SJSA1 (cell line): ENCODE data around the gene OIP5. TPM values are rescaled to one million over a fixed set of nuclear protein-coding genes. Genes with fewer than 3 reads are reported as not detected.
A peak's percentile ranks its signal among the peaks of the same experiment; 100 is the strongest.

ENCODE experiments used
- DNase-seq, 2 experiments: peaks; one replicate each; pipeline ENCODE4 v3.0.0-alpha.2; 2015 to 2020; ENCODE audit warnings: low spot score in 2 of 2, low read depth in 1 of 2
- H3K27ac ChIP-seq: fragments of 250-450 bp; sonication (Bioruptor Pico); 2 replicates; pipeline ENCODE4 v1.5.1; 2020; ENCODE audit warnings: mild to moderate bottlenecking, moderate library complexity
- H3K27me3 ChIP-seq: fragments of 250-450 bp; sonication (Bioruptor Pico); replicated peaks from 2 replicates; pipeline ENCODE4 v1.5.1; 2020; ENCODE audit warnings: mild to moderate bottlenecking, moderate library complexity
- H3K36me3 ChIP-seq: fragments of 250-450 bp; sonication (Bioruptor Pico); 2 replicates; pipeline ENCODE4 v1.5.1; 2020; ENCODE audit warnings: mild to moderate bottlenecking
- H3K4me1 ChIP-seq: fragments of 250-450 bp; sonication (Bioruptor Pico); replicated peaks from 2 replicates; pipeline ENCODE4 v1.6.1; 2021; ENCODE audit warnings: mild to moderate bottlenecking
- H3K4me3 ChIP-seq: fragments of 250-450 bp; sonication (Bioruptor Pico); 2 replicates; pipeline ENCODE4 v1.5.1; 2020; ENCODE audit warnings: mild to moderate bottlenecking
- H3K9me3 ChIP-seq: fragments of 250-450 bp; sonication (Bioruptor Pico); replicated peaks from 2 replicates; pipeline ENCODE4 v1.5.1; 2020; ENCODE audit warnings: mild to moderate bottlenecking
- total RNA-seq: library from RNA; depleted of rRNA; stranded (reverse); fragments of >200 nt; shearing (Covaris generic); gene quantifications from 2 replicates; pipeline ENCODE4 v1.2.3, GENCODE V29; 2014; rRNA removed

The OIP5 gene
- 31.1 and 43.4 TPM in 2 replicates for total RNA-seq

- H3K27ac ChIP-seq, result peak within 1 kb of the TSS; percentile 92
- peaks cover 31% of the 10 kb centered on the region for H3K36me3 ChIP-seq
- peak within 1 kb of the TSS; percentile 86 for H3K4me3 ChIP-seq
- H3K27me3 ChIP-seq, result no peaks in the 10 kb centered on the region
- H3K4me1 ChIP-seq, result peaks cover 16% of the 10 kb centered on the region
- peak; percentile 98 to 99 for DNase-seq
- no peaks in the 10 kb centered on the region for H3K9me3 ChIP-seq
Observed at GRCh38 chr15:41332194-41333025, at the start of gene OIP5, which contains the start of gene NUSAP1. Gene OIP5, minus strand, starts transcription at chr15:41332591. Its CDS starts 30 bp downstream, at chr15:41332561. Gene NUSAP1, plus strand, starts transcription at chr15:41332881. Its CDS starts 77 bp downstream, at chr15:41332958.

- Histone ChIP-seq H3K9me3 (no peaks in the 10 kb centered on the region), H3K36me3 (peaks cover 82% of the 10 kb centered on the region), H3K4me3 (no peak overlapping the region), H3K27me3 (no peaks in the 10 kb centered on the region), H3K4me1 (no peaks in the 10 kb centered on the region), H3K27ac (no peak overlapping the region)
- DNase-seq, result no peak
Observed at GRCh38 chr15:41377978-41378377, 45.6 kb upstream of the OIP5 start.

DNA sequence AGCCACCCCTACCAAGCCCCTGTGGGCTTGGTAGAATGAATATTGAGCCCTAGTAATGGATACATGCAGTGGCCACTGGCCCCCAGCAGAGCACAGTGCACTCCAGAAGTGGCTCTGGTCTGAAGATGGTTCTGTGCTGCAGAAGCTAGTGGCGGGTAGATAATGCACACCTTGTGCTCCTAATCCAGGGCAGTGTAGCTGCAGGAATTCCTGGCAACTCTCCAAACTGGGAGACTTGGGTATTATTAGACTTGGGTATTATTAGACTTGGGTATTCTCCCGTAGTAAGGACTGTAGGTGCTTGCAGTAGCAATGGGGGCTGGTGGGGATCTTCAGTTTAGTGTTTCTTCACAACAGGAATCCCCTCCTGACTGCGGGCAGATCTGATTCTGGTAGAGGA lies 35.0 kb upstream of the OIP5 start:
- no peak for DNase-seq
- Histone ChIP-seq H3K4me1 (no peaks in the 10 kb centered on the region), H3K9me3 (no peaks in the 10 kb centered on the region), H3K4me3 (no peak overlapping the region), H3K36me3 (peaks cover 96% of the 10 kb centered on the region), H3K27me3 (no peaks in the 10 kb centered on the region), H3K27ac (no peak overlapping the region)

GRCh38 chr15:41354371-41354770 lies 22.0 kb upstream of the OIP5 start:
- Histone ChIP-seq H3K27me3 (no peaks in the 10 kb centered on the region), H3K4me3 (no peak overlapping the region), H3K27ac (no peak overlapping the region), H3K4me1 (no peaks in the 10 kb centered on the region), H3K36me3 (peaks cover 97% of the 10 kb centered on the region), H3K9me3 (no peaks in the 10 kb centered on the region)
- DNase-seq, result no peak

GRCh38 chr15:41350057-41350717 lies 17.8 kb upstream of the OIP5 start:
- no peaks in the 10 kb centered on the region for H3K9me3 ChIP-seq

DNA sequence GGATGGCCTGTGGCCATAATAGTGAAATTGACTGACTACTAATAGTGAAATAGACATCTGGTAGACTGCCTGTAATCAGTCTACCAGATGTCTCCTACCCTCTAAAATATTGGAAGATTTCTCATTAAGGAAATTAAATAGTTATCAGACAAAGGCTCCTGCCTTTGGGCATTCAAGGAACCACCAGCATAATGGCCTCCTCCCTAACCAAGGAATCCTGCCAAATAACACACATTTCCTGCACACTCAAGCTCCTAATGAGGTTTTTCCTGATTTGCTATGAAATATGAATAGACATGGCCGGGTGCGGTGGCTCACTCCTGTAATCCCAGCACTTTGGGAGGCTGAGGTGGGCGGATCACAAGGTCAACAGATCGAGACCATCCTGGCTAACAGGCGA lies 14.8 kb upstream of the OIP5 start:
- Histone ChIP-seq H3K27me3 (no peaks in the 10 kb centered on the region), H3K4me1 (no peaks in the 10 kb centered on the region), H3K4me3 (no peak overlapping the region), H3K27ac (no peak overlapping the region), H3K36me3 (peaks cover 96% of the 10 kb centered on the region), H3K9me3 (no peaks in the 10 kb centered on the region)
- DNase-seq, result no peak

More at GRCh38 chr15:41350057-41350717, 17.8 kb upstream of the OIP5 start:
- no peak overlapping the region for H3K27ac ChIP-seq
- no peak overlapping the region for H3K4me3 ChIP-seq
- peaks cover 94% of the 10 kb centered on the region for H3K36me3 ChIP-seq
- no peaks in the 10 kb centered on the region for H3K27me3 ChIP-seq
- no peaks in the 10 kb centered on the region for H3K4me1 ChIP-seq
- no peak for DNase-seq

DNA sequence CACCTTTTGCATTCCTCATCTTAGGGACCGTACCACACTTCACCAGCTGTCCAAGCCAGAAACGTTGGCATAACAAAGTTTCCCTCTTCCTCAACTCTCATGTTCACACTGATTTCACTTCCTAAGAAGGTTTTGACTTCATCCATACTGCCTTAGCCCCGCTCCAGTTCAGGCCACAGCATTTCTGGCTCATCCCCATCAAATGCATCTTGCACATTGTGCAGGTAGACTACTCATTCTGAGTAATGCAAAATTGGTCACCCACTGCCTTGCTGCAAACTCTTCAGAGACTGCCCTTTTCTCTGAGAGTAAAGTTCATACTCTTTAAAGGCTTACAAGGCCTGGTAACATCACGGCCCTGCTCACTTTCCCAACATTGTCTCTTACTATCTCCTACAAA lies 9.1 kb upstream of the OIP5 start:
- no peaks in the 10 kb centered on the region for H3K9me3 ChIP-seq

GRCh38 chr15:41340189-41340695 lies 7.9 kb upstream of the OIP5 start:
- H3K27me3 ChIP-seq, result no peaks in the 10 kb centered on the region
- no peak for DNase-seq
- H3K4me3 ChIP-seq, result no peak overlapping the region
- H3K4me1 ChIP-seq, result no peaks in the 10 kb centered on the region
- peaks cover 81% of the 10 kb centered on the region for H3K36me3 ChIP-seq
- no peaks in the 10 kb centered on the region for H3K9me3 ChIP-seq
- H3K27ac ChIP-seq, result no peak overlapping the region

More for the DNA sequence above, 9.1 kb upstream of the OIP5 start:
- Histone ChIP-seq H3K27me3 (no peaks in the 10 kb centered on the region), H3K4me3 (no peak overlapping the region), H3K27ac (no peak overlapping the region), H3K36me3 (peaks cover 92% of the 10 kb centered on the region), H3K4me1 (no peaks in the 10 kb centered on the region)
- DNase-seq, result no peak

- DNase-seq, result no peak
- no peak overlapping the region for H3K27ac ChIP-seq
- H3K9me3 ChIP-seq, result no peaks in the 10 kb centered on the region
Observed at GRCh38 chr15:41337631-41338522, 5.5 kb upstream of the OIP5 start.

DNA sequence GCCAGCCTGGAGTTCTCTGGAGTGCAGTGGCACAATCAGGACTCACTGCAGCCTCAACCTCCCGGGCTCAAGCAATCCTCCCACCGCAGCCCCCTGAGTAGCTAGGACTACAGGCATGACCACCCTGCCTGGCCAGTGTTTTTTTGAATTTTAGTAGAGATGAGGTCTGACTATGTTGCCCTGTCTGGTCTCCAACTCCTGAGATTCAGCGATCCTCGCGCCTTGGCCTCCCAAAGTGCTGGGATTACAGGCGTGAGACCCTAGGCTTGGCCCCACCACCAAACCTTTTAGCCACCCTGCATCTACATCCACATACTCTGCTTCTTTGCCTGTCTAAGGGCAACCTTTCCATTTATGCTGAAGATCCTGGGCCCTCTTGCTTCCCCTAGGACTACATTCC lies 4.7 kb upstream of the OIP5 start:
- no peak overlapping the region for H3K4me3 ChIP-seq
- H3K27ac ChIP-seq, result no peak overlapping the region
- no peaks in the 10 kb centered on the region for H3K9me3 ChIP-seq
- peaks cover 10% of the 10 kb centered on the region for H3K4me1 ChIP-seq
- DNase-seq, result no peak
- H3K27me3 ChIP-seq, result no peaks in the 10 kb centered on the region
- H3K36me3 ChIP-seq, result peaks cover 74% of the 10 kb centered on the region

More at GRCh38 chr15:41337631-41338522, 5.5 kb upstream of the OIP5 start:
- H3K27me3 ChIP-seq, result no peaks in the 10 kb centered on the region
- H3K4me3 ChIP-seq, result no peak overlapping the region
- peaks cover 78% of the 10 kb centered on the region for H3K36me3 ChIP-seq
- H3K4me1 ChIP-seq, result peaks cover 10% of the 10 kb centered on the region

GRCh38 chr15:41336549-41336948 lies 4.2 kb upstream of the OIP5 start:
- H3K4me3 ChIP-seq, result no peak overlapping the region
- no peaks in the 10 kb centered on the region for H3K27me3 ChIP-seq
- H3K4me1 ChIP-seq, result peaks cover 12% of the 10 kb centered on the region
- H3K36me3 ChIP-seq, result peaks cover 70% of the 10 kb centered on the region
- DNase-seq, result no peak
- no peaks in the 10 kb centered on the region for H3K9me3 ChIP-seq
- no peak overlapping the region for H3K27ac ChIP-seq

DNA sequence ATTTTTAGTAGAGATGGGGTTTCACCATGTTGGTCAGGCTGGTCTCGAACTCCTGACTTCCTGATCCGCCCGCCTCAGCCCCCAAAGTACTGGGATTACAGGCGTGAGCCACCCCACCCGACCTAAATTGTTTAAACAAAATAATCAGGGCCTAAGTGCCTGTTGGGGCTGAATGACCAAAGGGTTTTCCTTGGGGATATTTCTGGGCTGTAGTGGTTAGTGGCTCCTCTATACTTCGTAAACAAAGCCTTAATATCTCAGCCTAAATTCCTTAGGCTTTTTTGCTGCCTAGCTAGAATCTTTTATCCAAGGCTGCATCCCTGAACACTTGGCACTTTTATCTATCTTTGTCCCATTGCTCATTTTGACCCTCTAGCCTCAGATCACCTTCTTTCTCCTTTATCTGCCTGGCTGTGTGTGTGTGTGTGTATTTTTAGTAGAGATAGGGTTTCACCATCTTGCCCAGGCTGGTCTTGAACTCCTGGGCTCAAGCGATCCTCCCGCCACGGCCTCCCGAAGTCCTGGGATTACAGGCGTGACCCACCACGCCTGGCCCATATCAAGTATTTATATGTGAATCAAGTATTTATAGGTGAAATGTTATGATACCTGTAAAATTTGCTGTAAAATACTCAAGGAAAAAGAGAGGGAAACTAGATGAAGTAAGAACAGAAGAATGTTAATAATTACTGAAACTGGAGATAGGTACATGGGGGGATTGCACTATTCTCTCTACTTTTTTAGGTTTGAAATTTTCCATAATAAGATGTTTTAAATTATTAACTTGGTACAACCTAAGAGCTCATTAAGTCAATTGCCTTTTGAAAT lies 2.1 kb upstream of the OIP5 start:
- Histone ChIP-seq H3K4me1 (peaks cover 16% of the 10 kb centered on the region), H3K27ac (no peak overlapping the region), H3K27me3 (no peaks in the 10 kb centered on the region), H3K9me3 (no peaks in the 10 kb centered on the region), H3K36me3 (peaks cover 50% of the 10 kb centered on the region), H3K4me3 (peak overlapping the region; percentile 86)
- peak in 1 of 2 experiments; percentile 27 for DNase-seq
